GM12878 (cell line): ENCODE results near the gene ZNF608. TPM values are rescaled to one million over a fixed set of nuclear protein-coding genes. Genes with fewer than 3 reads are reported as not detected.

Experiments used
- ATAC-seq: fragments of 200-7000 bp; cut with Tn5 transposase; 3 replicates; pipeline ENCODE4 v1.9.1; 2020; ENCODE audit warnings: mild to moderate bottlenecking, moderate library complexity
- BruUV-seq: library from RNA; stranded (reverse); fragments of 400-500 nt; replicated peaks from 2 replicates; lab custom pipeline; 2021; lab: Mats Ljungman, UMichigan
- CTCF ChIA-PET: fragments of 300-600 bp; sonication (Branson Sonifier 250); formaldehyde crosslinking; extraction: SDS; loops from one replicate; lab custom pipeline; 2021; ENCODE audit warnings: inconsistent platforms; lab: Yijun Ruan, JAX
- POLR2A ChIA-PET: fragments of 350-600 bp; formaldehyde crosslinking; extraction: SDS; loops from one replicate; lab custom pipeline; 2021; ENCODE audit warnings: inconsistent platforms; lab: Charles Lee
- RAD21 ChIA-PET: fragments of 300-600 bp; sonication (Branson Sonifier 250); formaldehyde crosslinking; loops from one replicate; lab custom pipeline; 2023; ENCODE audit warnings: antibody characterized with exemption; ENCODE audit not compliant: unreplicated experiment; lab: Charles Lee
- SMC1A ChIA-PET: fragments of 300-600 bp; sonication (Branson Sonifier 250); formaldehyde crosslinking; loops from one replicate; lab custom pipeline; 2023; ENCODE audit not compliant: unreplicated experiment, uncharacterized antibody; lab: Charles Lee
- DNase-seq: peaks from one replicate; pipeline ENCODE4 v3.0.0-alpha.2; 2011; ENCODE audit warnings: low read depth, low spot score
- FAIRE-seq: peaks from 3 replicates; lab custom pipeline; 2011; peaks lifted over from hg19 to GRCh38; lab: Jason Lieb, UNC
- H2AFZ ChIP-seq: 2 replicates; pipeline ENCODE4 v1.6.0; 2011; ENCODE audit warnings: low read depth, low read length, control low read depth; ENCODE audit not compliant: control insufficient read depth
- H3K27ac ChIP-seq: 2 replicates; pipeline ENCODE4 v1.5.1; 2011; ENCODE audit warnings: control low read depth; ENCODE audit not compliant: control insufficient read depth, insufficient read depth
- H3K27me3 ChIP-seq, 2 experiments: replicated peaks in 1 of 2; 2 replicates each; pipeline versions ENCODE4 v1.6.0 to v1.6.1; 2011; ENCODE audit warnings: low read length in 1 of 2; ENCODE audit not compliant: control insufficient read depth in 2 of 2, insufficient read depth in 2 of 2
- H3K36me3 ChIP-seq, 2 experiments: 2 replicates each; pipeline ENCODE4 v1.5.1; 2011; ENCODE audit warnings: low read length in 1 of 2; ENCODE audit not compliant: control insufficient read depth in 2 of 2, insufficient read depth in 2 of 2
- H3K4me1 ChIP-seq: 2 replicates; pipeline ENCODE4 v1.6.1; 2011; ENCODE audit warnings: mild to moderate bottlenecking, low read length, moderate library complexity, mixed read lengths; ENCODE audit not compliant: control insufficient read depth, insufficient read depth
- H3K4me2 ChIP-seq: 2 replicates; pipeline ENCODE4 v1.6.0; 2011; ENCODE audit warnings: control low read depth; ENCODE audit not compliant: control insufficient read depth, insufficient read depth
- H3K4me3 ChIP-seq: fragments of 200-600 bp; sonication (generic); 2 replicates; pipeline ENCODE4 v1.5.1; 2016
- H3K79me2 ChIP-seq: 2 replicates; pipeline ENCODE4 v1.6.0; 2011; ENCODE audit warnings: low read length; ENCODE audit not compliant: control insufficient read depth, insufficient read depth
- H3K9ac ChIP-seq: 2 replicates; pipeline ENCODE4 v1.8.0; 2011; ENCODE audit warnings: low read length, control low read depth, mixed read lengths; ENCODE audit not compliant: control insufficient read depth, insufficient read depth
- H3K9me3 ChIP-seq: replicated peaks from 3 replicates; pipeline ENCODE4 v1.5.1; 2011; ENCODE audit warnings: mild to moderate bottlenecking, low read length; ENCODE audit not compliant: control insufficient read depth, insufficient read depth
- H4K20me1 ChIP-seq: 2 replicates; pipeline ENCODE4 v1.6.0; 2011; ENCODE audit not compliant: control insufficient read depth, insufficient read depth
- BMI1 ChIP-seq: fragments of 450-650 bp; IDR thresholded peaks from 2 replicates; pipeline ENCODE4 v1.6.1; 2016; ENCODE audit warnings: mild to moderate bottlenecking, moderate library complexity, borderline replicate concordance
- CEBPB ChIP-seq, 2 experiments: fragments of 150-350 bp in 1 of 2; IDR thresholded peaks; 2 replicates each; pipeline ENCODE4 v1.6.1; 2012 to 2014; ENCODE audit warnings: low read depth in 2 of 2, low read length in 2 of 2, borderline replicate concordance in 1 of 2, inconsistent platforms in 1 of 2
- MYC ChIP-seq: IDR thresholded peaks from 2 replicates; pipeline ENCODE4 v1.6.1; 2011; ENCODE audit warnings: mild to moderate bottlenecking, low read length, moderate library complexity, inconsistent platforms; ENCODE audit not compliant: insufficient read depth, insufficient replicate concordance, insufficient read length, severe bottlenecking
- REST ChIP-seq: IDR thresholded peaks from 2 replicates; pipeline ENCODE4 v1.6.1; 2012; ENCODE audit warnings: mild to moderate bottlenecking, low read depth, low read length
- SIN3A ChIP-seq: IDR thresholded peaks from 2 replicates; pipeline ENCODE4 v1.6.1; 2012; ENCODE audit warnings: low read depth, low read length, improper control_type of control experiment
- ZZZ3 ChIP-seq: IDR thresholded peaks from 2 replicates; pipeline ENCODE4 v1.6.1; 2011; ENCODE audit warnings: low read depth; ENCODE audit not compliant: control insufficient read depth, insufficient read length
- WGBS: methylation state at CpG from one replicate; pipeline ENCODE4 v1.1.6; 2016; ENCODE audit warnings: low lambda C conversion rate; ENCODE audit not compliant: insufficient replicate concordance, insufficient coverage; ENCODE audit errors: missing lambda C conversion rate; 5-methylcytosine and 5-hydroxymethylcytosine counted together
- in situ Hi-C: fragments of 300-500 bp; cut with MboI; formaldehyde crosslinking; loops from 9 replicates; pipeline ENCODE4 v1.14.3; 2018; ENCODE audit warnings: mixed read lengths
- intact Hi-C: fragments of 100-400 bp; cut with micrococcal nuclease; formaldehyde crosslinking; loops from one replicate; pipeline ENCODE4 v1.14.2; 2022; ENCODE audit not compliant: unreplicated experiment
- polyA plus RNA-seq, 11 experiments: library from polyadenylated mRNA; depleted of rRNA in 4 of 11; unstranded in 6 of 11; stranded (reverse) in 5 of 11; fragments of >200 nt; fragmentation: Nextera tagmentation in 4 of 11; fragmentation: Illumina TruSeq in 1 of 11; extraction: Ambion mirVana in 4 of 11; extraction: Trizol in 1 of 11; gene quantifications; 1 replicate in 1 of 11; 2 replicates in 10 of 11; pipeline versions ENCODE4 v1.2.1 to v1.2.3, GENCODE V29; 2011 to 2016; ENCODE audit warnings: inconsistent platforms in 2 of 11, missing spikeins in 2 of 11, low read depth in 1 of 11
- total RNA-seq, 4 experiments: library from RNA; depleted of rRNA in 3 of 4; stranded (reverse); fragments of >200 nt in 3 of 4; fragmentation: Illumina TruSeq in 1 of 4; extraction: Trizol in 1 of 4; gene quantifications; 2 replicates each; pipeline versions ENCODE4 v1.2.1 to v1.2.3, GENCODE V29; 2013 to 2021
- TF ChIP-seq, protein P1 (sequence below): fragments of 450-650 bp; IDR thresholded peaks from 2 replicates; pipeline ENCODE4 v1.6.1; 2017; ENCODE audit warnings: borderline replicate concordance
- TF ChIP-seq, protein P2 (sequence below): fragments of 450-650 bp; IDR thresholded peaks from 2 replicates; pipeline ENCODE4 v1.6.1; 2017; ENCODE audit warnings: mild to moderate bottlenecking, moderate library complexity

Gene ZNF608
- total and polyA plus RNA-seq, 10 of the 15 experiments (the other 5 are each of a cell fraction or from before 2014, with no cell fraction given), result 0.19 to 6.7 (median 0.64) TPM

- TF ChIP-seq REST (no peak), ZZZ3 (no peak)
Measured at GRCh38 chr5:124795829-124796228, 49.4 kb upstream of the ZNF608 start (continued).

- TF ChIP-seq, protein P1, sequence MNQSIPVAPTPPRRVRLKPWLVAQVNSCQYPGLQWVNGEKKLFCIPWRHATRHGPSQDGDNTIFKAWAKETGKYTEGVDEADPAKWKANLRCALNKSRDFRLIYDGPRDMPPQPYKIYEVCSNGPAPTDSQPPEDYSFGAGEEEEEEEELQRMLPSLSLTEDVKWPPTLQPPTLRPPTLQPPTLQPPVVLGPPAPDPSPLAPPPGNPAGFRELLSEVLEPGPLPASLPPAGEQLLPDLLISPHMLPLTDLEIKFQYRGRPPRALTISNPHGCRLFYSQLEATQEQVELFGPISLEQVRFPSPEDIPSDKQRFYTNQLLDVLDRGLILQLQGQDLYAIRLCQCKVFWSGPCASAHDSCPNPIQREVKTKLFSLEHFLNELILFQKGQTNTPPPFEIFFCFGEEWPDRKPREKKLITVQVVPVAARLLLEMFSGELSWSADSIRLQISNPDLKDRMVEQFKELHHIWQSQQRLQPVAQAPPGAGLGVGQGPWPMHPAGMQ, result no peak
- TF ChIP-seq SIN3A, result no peak
- TF ChIP-seq, protein P2, sequence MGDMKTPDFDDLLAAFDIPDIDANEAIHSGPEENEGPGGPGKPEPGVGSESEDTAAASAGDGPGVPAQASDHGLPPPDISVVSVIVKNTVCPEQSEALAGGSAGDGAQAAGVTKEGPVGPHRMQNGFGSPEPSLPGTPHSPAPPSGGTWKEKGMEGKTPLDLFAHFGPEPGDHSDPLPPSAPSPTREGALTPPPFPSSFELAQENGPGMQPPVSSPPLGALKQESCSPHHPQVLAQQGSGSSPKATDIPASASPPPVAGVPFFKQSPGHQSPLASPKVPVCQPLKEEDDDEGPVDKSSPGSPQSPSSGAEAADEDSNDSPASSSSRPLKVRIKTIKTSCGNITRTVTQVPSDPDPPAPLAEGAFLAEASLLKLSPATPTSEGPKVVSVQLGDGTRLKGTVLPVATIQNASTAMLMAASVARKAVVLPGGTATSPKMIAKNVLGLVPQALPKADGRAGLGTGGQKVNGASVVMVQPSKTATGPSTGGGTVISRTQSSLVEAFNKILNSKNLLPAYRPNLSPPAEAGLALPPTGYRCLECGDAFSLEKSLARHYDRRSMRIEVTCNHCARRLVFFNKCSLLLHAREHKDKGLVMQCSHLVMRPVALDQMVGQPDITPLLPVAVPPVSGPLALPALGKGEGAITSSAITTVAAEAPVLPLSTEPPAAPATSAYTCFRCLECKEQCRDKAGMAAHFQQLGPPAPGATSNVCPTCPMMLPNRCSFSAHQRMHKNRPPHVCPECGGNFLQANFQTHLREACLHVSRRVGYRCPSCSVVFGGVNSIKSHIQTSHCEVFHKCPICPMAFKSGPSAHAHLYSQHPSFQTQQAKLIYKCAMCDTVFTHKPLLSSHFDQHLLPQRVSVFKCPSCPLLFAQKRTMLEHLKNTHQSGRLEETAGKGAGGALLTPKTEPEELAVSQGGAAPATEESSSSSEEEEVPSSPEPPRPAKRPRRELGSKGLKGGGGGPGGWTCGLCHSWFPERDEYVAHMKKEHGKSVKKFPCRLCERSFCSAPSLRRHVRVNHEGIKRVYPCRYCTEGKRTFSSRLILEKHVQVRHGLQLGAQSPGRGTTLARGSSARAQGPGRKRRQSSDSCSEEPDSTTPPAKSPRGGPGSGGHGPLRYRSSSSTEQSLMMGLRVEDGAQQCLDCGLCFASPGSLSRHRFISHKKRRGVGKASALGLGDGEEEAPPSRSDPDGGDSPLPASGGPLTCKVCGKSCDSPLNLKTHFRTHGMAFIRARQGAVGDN, result no peak
- no peak for TF ChIP-seq CEBPB (IDR thresholded peaks at IDR 0.05; ENCODE audit: borderline replicate concordance in 1 of 2, low read depth in 2 of 2, low read length in 2 of 2)
- peak; percentile 54; the same call in 1 of the 2 replicates for TF ChIP-seq BMI1
- no peak for TF ChIP-seq MYC
- Histone ChIP-seq H3K4me1 (peaks cover 14% of the 10 kb centered on the region), H3K27me3 (no peaks in the 10 kb centered on the region), H3K4me3 (no peak overlapping the region), H3K9me3 (no peaks in the 10 kb centered on the region), H3K36me3 (no peaks in the 10 kb centered on the region), H3K79me2 (no peaks in the 10 kb centered on the region), H3K4me2 (no peak overlapping the region), H3K9ac (no peak overlapping the region), H4K20me1 (no peaks in the 10 kb centered on the region), H3K27ac (no peak overlapping the region), H2AFZ (no peak overlapping the region)
- POLR2A ChIA-PET, result no interaction called here
- WGBS, result 48% methylated on average over 7 of the region's 7 CpGs
- SMC1A ChIA-PET, result interaction anchor here (0.9 kb wide), 1 partner anchor 398 kb away, joined by 3 read pairs; no protein-coding TSS in a partner anchor
- RAD21 ChIA-PET, result no interaction called here
- FAIRE-seq (no peak), DNase-seq (no peak), ATAC-seq (no peak)
- CTCF ChIA-PET, result interaction anchor here (1.1 kb wide), 1 partner anchor 63 kb away, joined by 3 read pairs; no protein-coding TSS in a partner anchor
- BruUV-seq, result no TSS peak
- in situ Hi-C loops (no loop called here), intact Hi-C loops (no loop called here)
Measured at GRCh38 chr5:124790895-124791732, 44.7 kb upstream of the ZNF608 start.
